T-helper 9 cell (primary cell): ENCODE data around the gene FAF1.

Experiments used
- DNase-seq: peaks from one replicate; pipeline ENCODE4 v3.0.0-alpha.2; 2020

The FAF1 gene

DNA sequence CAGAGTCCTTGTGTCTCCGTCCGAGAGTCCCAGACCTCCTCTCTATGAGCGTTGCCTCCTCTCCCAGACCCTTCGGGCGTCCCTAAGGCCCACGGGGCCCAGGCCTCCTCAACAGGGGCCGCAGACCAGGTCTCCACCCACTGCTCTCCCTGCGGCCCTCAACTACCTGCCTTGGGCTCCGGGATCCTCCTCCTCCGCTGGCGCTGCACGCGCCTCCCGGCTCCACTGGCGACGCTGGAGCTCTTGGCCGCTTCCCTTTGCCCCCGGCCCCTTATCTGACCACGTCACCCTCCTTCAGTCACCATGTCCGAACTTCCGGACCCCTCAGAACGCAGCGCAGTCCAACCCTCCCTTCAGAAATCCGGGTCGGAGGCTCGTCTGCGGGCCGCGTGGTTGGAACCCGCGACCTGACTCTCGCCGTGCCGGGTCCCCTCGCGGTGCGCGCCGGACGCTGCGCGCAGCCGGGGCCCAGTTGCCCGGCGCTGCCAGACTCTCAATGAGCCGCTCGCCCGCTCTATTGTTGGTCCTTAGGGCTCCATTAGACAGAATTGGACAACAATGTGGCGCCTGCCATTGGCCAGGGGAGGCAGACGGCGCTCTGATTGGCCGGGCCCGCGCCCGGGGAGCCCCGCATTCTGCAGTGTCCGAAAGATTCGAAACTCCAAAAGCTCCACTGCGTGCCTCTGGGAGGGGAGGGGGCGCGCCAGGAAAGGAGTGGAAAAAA lies 537.0 kb downstream of the FAF1 start, which contains the start of gene DMRTA2:
Gene DMRTA2 (minus strand): TSS at position 498 of the 724 bp plus-strand sequence. CDS start 1,907 bp downstream, outside the sequence.
- DNase-seq: no peak

GRCh38 chr1:50422675-50422945 lies 537.5 kb downstream of the FAF1 start:
- no peak for DNase-seq

GRCh38 chr1:50421768-50422674 lies 538.0 kb downstream of the FAF1 start:
- no peak for DNase-seq

DNA sequence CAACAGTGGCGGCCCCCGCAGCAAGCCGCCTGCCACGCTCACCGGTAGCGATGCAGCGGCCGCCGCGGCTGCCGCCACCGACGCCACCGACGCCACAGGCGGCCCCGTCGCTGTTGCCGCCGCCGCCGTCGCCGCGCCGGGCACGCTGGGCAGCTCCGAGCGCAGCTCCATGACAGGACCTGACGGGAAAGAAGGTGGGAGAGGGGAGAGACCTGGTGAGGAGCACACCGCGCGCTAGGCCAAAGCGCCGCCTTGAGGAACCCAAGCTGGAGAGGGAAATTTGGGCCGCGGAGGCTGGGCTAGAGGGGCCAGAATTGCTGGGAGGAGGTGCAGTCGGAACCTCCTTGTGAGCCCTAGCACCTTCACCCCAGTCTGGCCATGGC lies 538.7 kb downstream of the FAF1 start:
- DNase-seq: no peak

DNA sequence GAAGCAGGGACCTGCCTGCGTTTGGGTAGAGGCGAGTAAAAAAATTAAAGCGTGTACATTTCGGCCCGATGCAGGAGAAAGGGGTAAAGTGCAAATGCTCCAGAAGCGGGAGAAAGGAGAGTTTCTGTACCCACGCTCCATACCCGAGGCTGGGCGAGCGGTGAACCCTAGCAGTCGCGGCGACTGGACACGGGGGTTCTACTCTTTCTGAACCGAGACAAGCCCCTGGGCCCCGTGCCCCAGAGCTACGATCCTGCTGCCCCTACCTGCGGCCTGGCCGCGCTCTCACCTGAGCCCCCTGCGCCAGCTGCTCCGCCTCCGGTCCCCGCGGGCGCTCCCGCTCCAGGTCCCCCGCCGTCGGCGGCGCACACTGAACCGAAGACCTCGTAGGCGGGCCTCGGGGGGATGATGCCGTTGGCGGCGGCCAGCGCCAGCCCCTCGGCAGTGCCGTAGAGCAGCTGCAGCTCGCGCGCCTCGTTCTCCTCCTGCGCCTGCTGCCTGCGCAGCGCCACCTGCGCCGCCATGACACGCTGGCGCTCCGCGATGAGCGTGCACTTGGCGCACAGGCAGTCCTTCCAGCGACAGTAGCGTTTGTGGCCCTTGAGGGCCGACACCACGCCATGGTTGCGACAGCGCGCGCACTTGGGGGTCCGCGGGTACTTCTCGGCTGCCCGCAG lies 539.2 kb downstream of the FAF1 start:
- DNase-seq: no peak

DNA sequence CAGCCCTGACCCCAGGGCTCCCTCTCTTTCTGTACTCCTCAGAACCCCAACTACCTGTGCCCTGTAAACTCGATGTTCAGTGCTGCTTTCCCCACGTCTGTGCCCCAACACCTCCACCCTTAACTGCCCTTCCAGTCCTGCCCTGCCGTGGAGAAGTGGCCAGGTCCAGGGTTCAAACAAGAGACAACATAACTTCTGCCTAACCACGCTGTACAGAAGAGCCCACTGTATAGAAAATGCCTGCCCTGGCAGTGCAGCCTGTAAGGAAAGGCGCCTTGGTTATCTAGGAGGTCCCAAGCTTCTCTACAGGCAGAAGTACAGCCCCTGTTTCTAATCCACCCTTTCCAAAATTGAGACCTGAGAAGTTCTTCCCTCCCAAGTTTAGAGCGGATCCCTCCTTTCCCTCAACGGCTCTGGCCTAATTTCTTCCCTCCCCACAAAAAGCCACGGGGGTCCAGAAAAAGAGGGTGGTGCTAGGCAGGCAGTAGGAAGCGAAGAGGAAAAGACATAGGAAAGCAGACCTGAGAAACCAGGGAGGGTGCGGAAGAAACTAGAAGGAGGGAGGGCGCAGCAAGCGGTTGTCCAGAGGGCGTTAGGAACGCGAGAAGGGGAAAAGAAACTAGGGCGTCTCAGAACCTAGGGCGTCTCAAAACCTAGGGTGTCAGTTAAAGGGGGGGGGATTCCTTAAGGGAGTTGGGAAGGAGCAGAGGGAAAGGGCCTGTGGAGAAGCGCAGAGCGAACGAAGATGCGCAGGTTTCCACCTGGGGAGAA lies 540.0 kb downstream of the FAF1 start:
- DNase-seq: no peak

GRCh38 chr1:50419192-50419906 lies 540.7 kb downstream of the FAF1 start:
- no peak for DNase-seq

GRCh38 chr1:50418600-50419109 lies 541.4 kb downstream of the FAF1 start:
- no peak for DNase-seq

DNA sequence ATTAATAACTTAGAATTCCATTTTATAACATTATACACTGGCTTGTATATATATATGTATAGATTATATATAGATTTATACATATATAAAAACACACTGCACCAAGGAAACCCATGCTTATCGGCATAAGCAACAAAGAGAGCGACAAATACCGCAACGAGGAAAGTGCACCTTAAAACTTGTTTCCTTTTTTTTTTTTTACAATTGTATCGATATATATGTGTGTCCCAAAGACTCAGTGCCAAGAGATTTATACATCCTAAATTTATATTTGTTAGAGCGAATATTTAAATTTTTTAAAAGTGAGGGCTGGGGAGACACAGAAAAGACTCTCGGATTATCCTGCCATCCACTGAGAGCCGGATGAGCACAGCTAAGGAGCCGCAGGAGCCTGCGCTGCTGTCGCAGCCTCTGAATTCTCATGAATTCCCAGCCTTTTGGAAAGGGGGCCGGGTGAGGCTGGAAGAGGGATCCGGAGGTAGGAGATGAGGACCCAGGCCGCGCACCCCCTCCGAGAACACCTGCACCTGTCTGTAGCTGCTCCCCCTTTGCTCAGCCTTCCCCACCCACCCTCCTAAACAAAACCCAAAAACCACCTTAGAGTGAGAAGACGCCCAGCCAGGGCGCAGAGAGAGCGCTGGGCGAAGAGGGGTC lies 542.0 kb downstream of the FAF1 start:
- no peak for DNase-seq

DNA sequence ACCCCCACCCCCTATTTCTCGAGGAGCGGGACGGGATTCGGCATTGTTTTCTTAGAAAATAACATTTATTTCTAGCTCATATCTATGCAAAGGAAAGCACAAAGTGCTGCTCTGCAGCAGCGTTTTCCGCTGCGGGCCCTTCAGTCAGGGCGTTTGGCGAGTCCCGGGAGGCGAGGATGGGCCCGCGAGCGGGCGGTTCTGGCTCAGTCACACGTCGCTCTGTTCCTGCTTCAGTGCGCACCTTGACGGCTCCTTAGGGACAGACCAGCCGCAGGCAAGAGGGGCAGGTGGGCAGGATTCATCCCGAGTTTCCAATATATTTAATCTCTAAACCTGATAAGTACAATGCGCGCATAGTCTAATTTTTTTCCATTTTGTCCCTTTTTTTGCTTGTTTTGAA lies 542.6 kb downstream of the FAF1 start:
- no peak for DNase-seq

DNA sequence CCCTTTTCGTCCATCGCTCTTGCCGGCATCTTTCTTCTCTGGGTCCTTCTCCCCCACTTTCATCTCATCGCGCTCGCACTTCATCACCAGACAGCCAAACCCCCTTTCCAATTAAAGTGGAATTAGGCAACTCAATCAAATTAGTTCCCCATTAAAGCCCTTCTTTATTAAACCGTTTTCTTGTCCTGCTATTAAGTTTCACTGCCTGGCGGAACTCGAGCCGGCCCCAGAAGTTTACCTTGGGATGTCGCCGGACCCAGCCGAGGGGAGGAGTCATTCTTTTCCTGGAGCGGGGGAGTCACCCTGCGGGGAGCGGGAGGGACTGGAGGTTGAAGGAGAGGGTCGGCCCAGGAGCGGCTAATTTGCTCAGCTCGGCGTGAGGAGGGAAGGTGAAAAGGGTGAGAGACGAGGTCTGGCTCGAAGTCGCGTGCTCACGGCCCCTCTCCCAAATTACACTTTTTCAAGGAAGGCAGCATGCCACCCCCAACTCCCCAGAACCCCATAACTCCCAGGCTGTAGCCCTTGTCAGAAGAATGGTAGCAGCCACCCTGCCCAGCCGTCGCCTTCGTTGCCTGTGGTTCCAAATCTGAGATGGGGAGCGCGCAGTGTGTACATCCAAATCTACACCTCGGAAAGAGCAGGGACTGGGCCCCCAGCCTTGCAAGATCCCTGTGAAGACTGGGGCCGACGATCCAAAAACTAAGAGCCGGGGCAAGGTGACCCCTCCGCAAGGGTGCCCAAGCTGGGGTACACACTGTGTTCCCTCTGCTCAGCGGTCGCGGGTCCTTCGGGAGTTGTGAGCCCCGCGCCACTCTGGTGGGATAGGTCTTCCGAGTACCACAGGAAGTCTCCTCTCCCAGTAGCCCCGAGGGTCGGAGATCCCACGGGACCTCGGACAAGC lies 543.3 kb downstream of the FAF1 start:
- no peak for DNase-seq

GRCh38 chr1:50416150-50416527 lies 543.9 kb downstream of the FAF1 start:
- DNase-seq: no peak

GRCh38 chr1:50415235-50416149 lies 544.6 kb downstream of the FAF1 start:
- DNase-seq: no peak

GRCh38 chr1:50414853-50415234 lies 545.2 kb downstream of the FAF1 start:
- no peak for DNase-seq

GRCh38 chr1:50412813-50413476 lies 547.1 kb downstream of the FAF1 start:
- no peak for DNase-seq

DNA sequence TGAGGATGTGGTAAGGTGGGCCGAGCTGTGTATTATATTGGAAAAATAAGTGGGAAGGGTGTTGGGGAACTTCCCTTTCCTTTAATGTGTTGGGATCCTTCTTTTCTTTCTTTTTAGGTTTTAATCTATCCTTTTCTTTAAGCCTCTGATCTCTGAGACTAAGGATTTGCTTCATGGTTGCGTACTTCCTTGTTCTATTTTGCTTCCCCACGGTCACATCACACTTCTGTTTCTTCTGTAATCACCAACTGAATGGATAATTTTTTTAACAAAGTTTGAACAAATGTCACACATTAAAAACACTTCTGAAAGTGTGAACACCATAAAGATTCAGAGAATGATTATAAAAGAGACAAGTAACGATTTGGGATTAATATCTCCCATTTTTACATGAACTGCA lies 554.3 kb downstream of the FAF1 start:
- no peak for DNase-seq

- DNase-seq: no peak
Observed at GRCh38 chr1:50393522-50394120, 566.4 kb downstream of the FAF1 start.
